Breast epithelium (tissue), 4 donors: ENCODE data around the gene ZFAND2A. TPM values are rescaled to one million over a fixed set of nuclear protein-coding genes. Genes with fewer than 3 reads are reported as not detected.

Source experiments
- DNase-seq, 2 donors: peaks; one replicate each; pipeline ENCODE4 v3.0.0-alpha.2; 2019; ENCODE audit warnings: low spot score in 2 of 2
- H3K27ac ChIP-seq, 2 donors: fragments of 200-600 bp; sonication (generic) in 1 of 2; one replicate each; pipeline ENCODE4 v1.5.1; 2016 to 2019; ENCODE audit warnings: mild to moderate bottlenecking in 1 of 2
- H3K27me3 ChIP-seq, 2 donors: fragments of 200-600 bp; sonication (generic) in 1 of 2; one replicate each; pipeline versions ENCODE4 v1.5.1 to v1.6.0; 2017 to 2019; ENCODE audit warnings: control low read depth in 1 of 2, mild to moderate bottlenecking in 1 of 2
- H3K36me3 ChIP-seq: fragments of 200-600 bp; one replicate; pipeline ENCODE4 v1.5.1; 2019
- H3K4me1 ChIP-seq, 2 donors: fragments of 200-600 bp; sonication (generic); one replicate each; pipeline ENCODE4 v1.5.1; 2016 to 2019; ENCODE audit warnings: control low read depth in 1 of 2
- H3K4me3 ChIP-seq, 3 donors: fragments of 200-600 bp; sonication (generic); 1 replicate in 2 of 3; 2 replicates in 1 of 3; pipeline ENCODE4 v1.5.1; 2016 to 2019; ENCODE audit warnings: mild to moderate bottlenecking in 3 of 3, moderate library complexity in 2 of 3
- H3K9me3 ChIP-seq, 2 donors: fragments of 200-600 bp; sonication (generic) in 1 of 2; one replicate each; pipeline ENCODE4 v1.5.1; 2016 to 2019; ENCODE audit warnings: control low read depth in 1 of 2
- POLR2A ChIP-seq: fragments of 450-650 bp; IDR thresholded peaks from one replicate; pipeline ENCODE4 v1.6.1; 2016; ENCODE audit warnings: antibody characterized with exemption, mild to moderate bottlenecking, moderate library complexity
- POLR2AphosphoS5 ChIP-seq, 3 donors: sonication (generic); formaldehyde crosslinking; IDR thresholded peaks; one replicate each; pipeline ENCODE4 v1.6.1; 2017; ENCODE audit warnings: antibody characterized with exemption in 3 of 3
- intact Hi-C: fragments of 100-400 bp; cut with DNase I; formaldehyde crosslinking; loops from one replicate; pipeline ENCODE4 v1.15.1; 2023; ENCODE audit warnings: low total_unique reads
- total RNA-seq, 3 donors: library from RNA; depleted of rRNA; stranded (reverse); fragments of >200 nt; gene quantifications; one replicate each; pipeline ENCODE4 v1.1.0, GENCODE V29; 2016
- TF ChIP-seq, protein P1 (sequence below), 3 donors: fragments of 450-650 bp; IDR thresholded peaks; one replicate each; pipeline ENCODE4 v1.5.1; 2016 to 2017; ENCODE audit warnings: antibody characterized with exemption in 3 of 3, mild to moderate bottlenecking in 3 of 3, moderate library complexity in 3 of 3

Gene ZFAND2A
- total RNA-seq, 3 donors from 2014 or later = 31.9 to 41.6 (median 34.1) TPM

- Histone ChIP-seq H3K36me3 (no peaks in the 10 kb centered on the region), H3K4me3 (no peak overlapping the region), H3K27me3 (no peaks in the 10 kb centered on the region), H3K9me3 (no peaks in the 10 kb centered on the region), H3K27ac (no peak overlapping the region), H3K4me1 (no peaks in the 10 kb centered on the region)
- no peak for TF ChIP-seq POLR2AphosphoS5 (IDR thresholded peaks at IDR 0.05)
- TF ChIP-seq, protein P1, sequence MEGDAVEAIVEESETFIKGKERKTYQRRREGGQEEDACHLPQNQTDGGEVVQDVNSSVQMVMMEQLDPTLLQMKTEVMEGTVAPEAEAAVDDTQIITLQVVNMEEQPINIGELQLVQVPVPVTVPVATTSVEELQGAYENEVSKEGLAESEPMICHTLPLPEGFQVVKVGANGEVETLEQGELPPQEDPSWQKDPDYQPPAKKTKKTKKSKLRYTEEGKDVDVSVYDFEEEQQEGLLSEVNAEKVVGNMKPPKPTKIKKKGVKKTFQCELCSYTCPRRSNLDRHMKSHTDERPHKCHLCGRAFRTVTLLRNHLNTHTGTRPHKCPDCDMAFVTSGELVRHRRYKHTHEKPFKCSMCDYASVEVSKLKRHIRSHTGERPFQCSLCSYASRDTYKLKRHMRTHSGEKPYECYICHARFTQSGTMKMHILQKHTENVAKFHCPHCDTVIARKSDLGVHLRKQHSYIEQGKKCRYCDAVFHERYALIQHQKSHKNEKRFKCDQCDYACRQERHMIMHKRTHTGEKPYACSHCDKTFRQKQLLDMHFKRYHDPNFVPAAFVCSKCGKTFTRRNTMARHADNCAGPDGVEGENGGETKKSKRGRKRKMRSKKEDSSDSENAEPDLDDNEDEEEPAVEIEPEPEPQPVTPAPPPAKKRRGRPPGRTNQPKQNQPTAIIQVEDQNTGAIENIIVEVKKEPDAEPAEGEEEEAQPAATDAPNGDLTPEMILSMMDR (IDR thresholded peaks at IDR 0.05) = no peak
- TF ChIP-seq POLR2A = no peak
- no peak for DNase-seq
- intact Hi-C loops = no loop called here
Measured at GRCh38 chr7:1109581-1110310, 50.2 kb downstream of the ZFAND2A start.

DNA sequence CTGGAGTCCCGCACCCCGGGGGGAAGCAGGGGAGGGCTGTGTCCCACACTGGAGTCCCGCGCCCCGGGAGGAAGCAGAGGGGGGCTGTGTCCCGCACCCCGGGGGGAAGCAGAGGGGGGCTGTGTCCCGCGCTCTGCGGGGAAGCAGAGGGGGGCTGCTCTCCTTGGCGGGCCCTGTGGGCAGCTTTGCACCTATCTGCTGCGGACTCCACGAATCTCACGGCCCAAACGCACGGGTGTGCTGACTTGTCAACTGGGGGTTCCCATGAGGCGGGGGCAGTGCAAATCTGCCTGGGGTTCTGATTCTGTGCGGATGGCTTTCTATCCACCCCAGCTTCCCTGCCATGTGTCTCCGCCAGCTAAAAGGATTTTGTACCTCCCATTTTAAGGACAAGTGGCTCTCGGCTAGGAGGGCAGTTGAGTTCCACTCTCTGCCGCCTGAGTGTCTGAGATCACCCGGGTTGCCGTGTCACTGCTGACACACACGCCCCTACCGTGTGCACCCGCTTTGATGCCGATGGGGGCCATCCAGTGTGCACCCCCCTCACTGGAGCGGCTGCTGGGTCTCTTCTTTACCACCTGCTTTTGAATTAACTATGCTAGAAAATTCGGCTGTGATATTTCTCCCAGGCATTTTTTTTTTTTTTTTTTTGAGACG lies 51.6 kb downstream of the ZFAND2A start:
- Histone ChIP-seq H3K9me3 (no peaks in the 10 kb centered on the region), H3K27me3 (no peaks in the 10 kb centered on the region), H3K36me3 (no peaks in the 10 kb centered on the region), H3K4me3 (no peak overlapping the region), H3K4me1 (no peaks in the 10 kb centered on the region), H3K27ac (no peak overlapping the region)
- DNase-seq = no peak
- intact Hi-C loops = no loop called here
- TF ChIP-seq POLR2A (no peak), POLR2AphosphoS5 (IDR thresholded peaks at IDR 0.05) (no peak)
- TF ChIP-seq, protein P1 (IDR thresholded peaks at IDR 0.05) = no peak

DNA sequence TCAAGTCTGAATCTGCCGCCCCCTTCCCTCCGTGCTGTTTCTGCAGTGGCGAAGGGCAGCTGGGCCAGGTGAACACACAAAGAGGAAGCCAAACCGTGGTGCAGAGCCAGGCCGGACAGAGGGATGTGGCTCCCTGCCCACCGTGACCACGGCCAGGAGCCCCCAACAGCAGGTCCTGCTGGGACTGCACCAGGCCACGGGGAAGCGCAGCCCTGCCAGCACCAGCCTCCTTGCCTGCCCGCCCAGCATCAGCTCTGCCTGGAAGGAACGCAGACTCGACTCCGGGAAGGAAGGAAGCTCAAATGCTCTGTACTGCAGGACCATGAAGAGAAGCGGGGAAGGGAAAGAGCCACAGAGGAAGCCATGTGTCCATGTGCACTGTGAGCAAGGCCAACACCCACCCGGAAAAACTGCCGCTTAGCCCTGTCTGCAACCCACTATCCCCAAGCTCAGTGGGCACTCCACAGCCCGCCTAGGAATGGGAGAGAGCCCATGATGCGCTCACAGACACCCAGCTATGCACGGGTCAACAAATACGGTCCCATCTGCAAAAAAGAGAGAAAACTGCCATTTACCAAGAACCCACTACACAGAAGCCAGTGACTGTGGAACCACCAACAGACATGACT lies 53.1 kb downstream of the ZFAND2A start:
- Histone ChIP-seq H3K27me3 (no peaks in the 10 kb centered on the region), H3K36me3 (no peaks in the 10 kb centered on the region), H3K4me1 (peaks cover 0 to 4% of the 10 kb centered on the region in 2 donors), H3K4me3 (no peak overlapping the region), H3K27ac (no peak overlapping the region), H3K9me3 (no peaks in the 10 kb centered on the region)
- no peak for DNase-seq
- intact Hi-C loops = no loop called here
- TF ChIP-seq POLR2AphosphoS5 (IDR thresholded peaks at IDR 0.05) (no peak), POLR2A (no peak)
- TF ChIP-seq, protein P1 (IDR thresholded peaks at IDR 0.05) = no peak

GRCh38 chr7:1106063-1106792 lies 53.8 kb downstream of the ZFAND2A start:
- no peaks in the 10 kb centered on the region for H3K36me3 ChIP-seq
- DNase-seq = no peak
- no peak overlapping the region for H3K4me3 ChIP-seq
- H3K9me3 ChIP-seq = no peaks in the 10 kb centered on the region
- peaks cover 0 to 4% of the 10 kb centered on the region in 2 donors for H3K4me1 ChIP-seq
- no peaks in the 10 kb centered on the region for H3K27me3 ChIP-seq
- no peak for TF ChIP-seq POLR2A
- no peak for TF ChIP-seq POLR2AphosphoS5 (IDR thresholded peaks at IDR 0.05)
- TF ChIP-seq, protein P1 (IDR thresholded peaks at IDR 0.05) = no peak
- intact Hi-C loops = no loop called here
- no peak overlapping the region for H3K27ac ChIP-seq
